DMS153 treated with DMSO at 0.1 percent for 48 hours (cell line): ENCODE measurements around the gene ERC2.

Source experiments
- DNase-seq: peaks from one replicate; lab custom pipeline; 2025; ENCODE audit not compliant: unreplicated experiment; lab: John Stamatoyannopoulos, UW

The ERC2 gene

DNA sequence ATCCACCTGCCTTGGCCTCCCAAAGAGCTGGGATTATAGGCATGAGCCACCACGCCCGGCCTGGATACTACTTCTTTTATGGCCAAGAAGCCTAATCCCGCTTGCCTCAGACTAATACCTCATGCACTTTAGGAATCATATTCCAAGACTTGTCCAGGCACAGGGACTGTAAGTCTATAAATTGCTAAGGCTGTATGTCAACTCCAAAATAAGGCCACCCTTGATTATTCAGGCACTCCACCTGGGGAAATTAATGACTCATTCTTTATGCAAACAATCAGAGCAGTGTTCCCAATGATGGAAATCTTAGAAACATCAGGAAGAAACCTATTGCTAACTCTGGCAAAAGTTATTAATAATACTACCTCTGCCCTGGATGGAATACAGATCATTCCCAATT lies 98.4 kb downstream of the ERC2 start:
- no peak for DNase-seq

DNA sequence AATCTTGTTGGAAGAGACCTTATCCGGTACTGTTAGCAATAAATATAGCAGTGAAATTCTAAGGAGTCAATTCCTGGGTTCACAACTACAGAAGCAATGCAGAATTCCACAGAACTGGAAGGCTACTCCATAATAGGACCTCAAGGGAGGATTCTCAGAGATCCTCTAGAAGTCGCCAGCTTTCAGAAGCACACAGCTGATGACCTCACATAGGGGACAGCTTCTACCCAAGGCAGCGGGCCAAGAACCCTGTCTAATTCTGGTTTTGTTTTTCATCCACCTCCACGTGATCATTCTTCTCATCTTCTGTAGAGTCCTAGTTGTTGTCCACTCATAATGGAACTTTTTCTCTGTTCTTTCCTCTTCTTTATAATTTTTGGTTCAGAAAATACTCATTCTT lies 99.4 kb downstream of the ERC2 start:
- DNase-seq: no peak

DNA sequence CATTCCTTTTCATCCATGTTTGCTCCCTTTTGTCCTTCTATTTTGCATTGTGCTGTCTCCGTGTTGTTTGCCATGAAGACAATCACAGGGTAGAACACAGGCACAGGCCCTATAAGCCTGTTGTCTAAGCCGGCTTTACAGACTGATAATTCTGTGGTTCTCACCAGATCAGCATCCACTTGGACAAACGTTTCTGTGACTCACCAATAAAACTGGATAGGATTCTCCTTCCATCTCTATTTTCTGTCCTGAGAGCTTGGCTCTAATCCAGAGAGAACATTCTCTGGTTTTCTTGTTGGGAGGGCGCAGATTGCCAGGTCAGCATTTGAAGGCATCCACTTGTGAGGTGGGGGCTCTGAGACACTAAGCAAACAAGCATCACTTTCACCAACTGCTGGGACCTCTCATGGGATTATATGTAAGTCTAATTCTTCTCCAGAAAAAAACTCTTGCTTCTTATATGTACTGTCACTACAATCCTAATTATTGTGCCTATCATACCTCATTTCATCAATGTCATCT lies 101.6 kb downstream of the ERC2 start:
- DNase-seq: no peak

DNA sequence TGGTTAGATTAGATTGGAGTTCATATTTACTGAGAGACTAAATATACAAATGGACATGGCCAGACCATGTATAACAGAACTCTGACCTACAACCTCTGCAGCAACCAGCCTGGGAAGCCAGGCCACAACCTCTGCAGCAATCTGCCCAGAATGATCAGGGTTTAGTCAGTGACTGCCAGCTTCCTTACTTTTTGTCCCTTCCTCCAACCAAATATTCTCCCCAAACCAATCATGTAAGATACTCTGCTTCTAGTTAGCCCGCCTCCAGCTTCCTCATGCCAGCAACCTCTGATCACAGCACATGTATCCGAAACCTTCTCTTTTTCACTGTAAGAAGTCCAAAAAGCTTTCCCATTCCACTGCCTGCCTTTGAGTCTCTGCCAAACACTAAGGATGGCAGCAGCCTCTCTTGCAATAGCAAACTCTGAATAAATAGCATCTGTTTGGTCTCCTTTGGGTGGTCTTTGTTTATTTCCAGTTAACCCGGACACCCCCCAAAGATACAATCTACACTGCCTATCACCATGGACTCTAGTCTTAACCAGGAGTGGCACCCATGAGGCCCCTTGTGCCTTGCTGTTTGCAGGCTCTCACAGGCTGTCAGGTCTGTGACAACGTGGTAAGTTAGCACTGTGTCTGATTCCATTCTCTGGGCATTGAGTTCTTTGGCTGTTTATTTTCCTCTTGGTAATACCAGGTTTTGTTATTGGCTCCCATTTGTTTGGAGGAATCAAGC lies 102.2 kb downstream of the ERC2 start:
- DNase-seq: no peak

DNA sequence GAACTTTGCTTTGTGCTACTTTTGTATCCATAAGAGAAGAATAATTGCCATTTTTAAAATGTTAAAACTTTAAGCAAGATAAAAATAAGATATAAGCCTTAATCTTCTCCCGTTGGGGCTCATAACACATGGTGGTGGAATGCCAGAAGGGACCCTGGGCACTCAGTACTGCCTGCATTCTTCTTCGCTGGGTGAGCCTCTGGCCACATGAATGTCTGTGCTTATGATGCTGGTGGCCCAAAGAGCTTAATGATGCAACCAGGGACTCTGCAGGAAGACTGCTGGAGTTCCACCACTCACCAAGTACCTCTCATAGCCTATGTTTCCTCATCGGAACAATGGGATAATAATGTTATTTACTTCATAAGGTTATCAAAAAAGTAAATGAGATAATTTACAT lies 103.6 kb downstream of the ERC2 start:
- DNase-seq: no peak

DNA sequence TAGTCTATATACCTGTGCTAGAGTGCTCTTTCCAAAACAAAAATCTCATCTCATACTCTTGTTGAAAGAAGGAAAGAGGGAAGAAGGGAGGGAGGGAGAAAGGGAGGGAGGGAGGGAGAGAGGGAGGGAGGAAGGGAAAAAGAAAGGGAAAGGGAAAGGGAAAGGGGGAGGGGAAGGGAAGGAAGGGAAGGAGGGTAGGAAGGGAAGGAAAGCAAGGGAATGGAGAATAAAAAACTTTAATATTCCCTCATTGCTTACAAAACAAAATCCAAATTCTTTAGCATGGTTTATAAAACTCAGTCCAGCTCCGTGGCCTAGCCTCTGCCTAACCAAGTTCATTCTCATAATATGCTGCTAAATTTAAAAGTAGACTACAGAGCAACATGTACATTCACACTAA lies 104.5 kb downstream of the ERC2 start:
- no peak for DNase-seq

DNA sequence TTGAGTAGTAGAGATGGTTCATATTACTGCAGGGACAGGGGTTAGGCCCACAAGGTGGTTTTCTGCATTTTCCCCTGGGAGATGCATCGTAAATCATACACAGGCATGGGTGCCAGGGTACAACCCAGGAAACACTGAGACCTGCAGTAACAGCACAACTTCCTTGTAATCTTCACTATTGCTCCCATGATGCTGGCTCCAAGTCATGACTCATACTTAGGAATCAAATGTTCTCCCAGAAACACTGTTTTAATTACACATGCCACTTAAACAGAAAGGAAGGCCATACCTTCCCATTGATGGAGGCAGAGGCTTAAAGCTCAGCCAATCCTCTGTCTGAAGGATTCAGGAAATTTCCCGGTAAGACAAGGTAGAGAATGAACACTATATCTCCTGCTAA lies 106.5 kb downstream of the ERC2 start:
- no peak for DNase-seq

DNA sequence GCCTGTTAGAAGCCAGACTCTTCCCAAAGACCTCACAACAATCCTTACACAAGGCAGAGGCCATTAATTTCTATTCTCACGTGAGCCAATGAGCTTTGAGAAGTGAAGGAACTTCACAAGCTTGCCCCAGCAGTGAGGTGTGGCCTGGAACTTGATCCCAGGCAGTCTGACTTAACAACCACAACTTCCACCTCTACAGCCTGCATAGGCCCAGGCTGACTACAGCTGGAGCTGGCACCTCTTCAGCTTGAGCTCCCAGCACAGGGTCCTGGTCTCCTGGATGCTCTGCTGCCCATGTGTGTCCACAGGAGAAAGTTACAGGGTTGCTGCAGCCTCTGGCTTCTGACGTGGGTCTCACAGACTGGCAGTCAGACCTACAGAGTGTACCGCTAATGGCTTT lies 111.0 kb downstream of the ERC2 start:
- no peak for DNase-seq

DNA sequence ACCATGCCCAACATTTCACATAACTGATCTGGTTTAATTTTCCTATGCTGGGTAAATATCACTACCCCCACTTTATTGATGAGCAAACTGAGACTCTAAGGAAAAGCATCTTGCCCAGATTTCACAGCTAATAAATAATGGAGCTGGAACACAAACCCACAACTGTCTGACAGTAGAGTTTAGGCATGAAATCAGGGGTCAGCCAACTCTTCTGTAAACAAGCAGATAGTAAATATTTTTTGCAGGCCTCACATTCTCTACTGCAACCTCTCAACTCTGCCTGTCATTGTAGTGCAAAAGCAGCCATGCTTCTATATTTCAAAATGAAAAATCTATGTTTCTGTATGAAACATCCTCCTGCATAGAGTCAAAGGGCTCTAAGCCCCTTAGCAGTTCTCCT lies 111.5 kb downstream of the ERC2 start:
- DNase-seq: no peak

DNA sequence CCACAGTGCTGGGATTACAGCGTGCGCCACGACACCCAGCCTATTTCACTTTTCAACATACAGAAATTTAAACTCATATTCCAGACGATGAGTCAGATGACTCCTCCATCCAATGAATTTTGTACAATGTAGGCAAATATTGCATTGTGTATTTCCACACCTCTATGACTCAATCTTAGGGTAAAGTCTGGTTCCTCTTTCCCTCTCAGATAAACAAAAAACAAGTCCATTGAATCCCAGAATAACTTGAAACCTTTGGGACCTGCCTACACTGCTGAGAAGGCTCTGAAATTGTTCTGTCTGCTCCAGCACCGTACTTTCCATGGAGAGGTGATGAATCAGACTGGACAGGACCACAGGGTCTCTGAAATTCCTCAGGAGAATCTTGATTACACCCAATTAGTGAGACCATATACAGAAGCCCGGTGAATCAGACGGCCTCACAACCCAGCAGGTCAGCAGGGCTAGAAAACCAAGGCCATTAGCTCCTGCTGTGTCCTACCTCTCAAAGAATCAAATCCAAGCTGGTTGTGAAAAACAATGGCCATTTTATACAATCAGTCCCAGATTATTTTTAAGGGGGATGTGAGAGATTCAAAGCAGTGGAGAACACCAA lies 112.6 kb downstream of the ERC2 start:
- DNase-seq: no peak

DNA sequence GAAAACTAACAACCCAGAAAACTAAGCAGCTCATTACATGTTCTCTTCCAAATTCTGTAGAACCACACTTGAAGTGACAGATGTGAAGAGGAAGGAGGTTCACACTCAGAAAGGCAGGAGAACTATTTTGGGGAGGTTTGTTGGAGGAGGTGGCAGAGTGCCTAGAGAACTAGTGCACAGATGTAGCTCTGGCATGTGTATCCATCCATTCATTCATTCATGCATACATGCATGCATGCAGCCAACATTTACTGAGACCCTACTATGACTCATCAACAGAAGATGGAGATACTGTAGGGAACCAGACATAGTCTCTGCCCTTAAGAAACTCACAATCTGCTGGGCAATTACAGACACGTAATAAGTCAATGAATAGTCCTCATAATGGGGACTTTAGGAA lies 116.7 kb downstream of the ERC2 start:
- no peak for DNase-seq

DNA sequence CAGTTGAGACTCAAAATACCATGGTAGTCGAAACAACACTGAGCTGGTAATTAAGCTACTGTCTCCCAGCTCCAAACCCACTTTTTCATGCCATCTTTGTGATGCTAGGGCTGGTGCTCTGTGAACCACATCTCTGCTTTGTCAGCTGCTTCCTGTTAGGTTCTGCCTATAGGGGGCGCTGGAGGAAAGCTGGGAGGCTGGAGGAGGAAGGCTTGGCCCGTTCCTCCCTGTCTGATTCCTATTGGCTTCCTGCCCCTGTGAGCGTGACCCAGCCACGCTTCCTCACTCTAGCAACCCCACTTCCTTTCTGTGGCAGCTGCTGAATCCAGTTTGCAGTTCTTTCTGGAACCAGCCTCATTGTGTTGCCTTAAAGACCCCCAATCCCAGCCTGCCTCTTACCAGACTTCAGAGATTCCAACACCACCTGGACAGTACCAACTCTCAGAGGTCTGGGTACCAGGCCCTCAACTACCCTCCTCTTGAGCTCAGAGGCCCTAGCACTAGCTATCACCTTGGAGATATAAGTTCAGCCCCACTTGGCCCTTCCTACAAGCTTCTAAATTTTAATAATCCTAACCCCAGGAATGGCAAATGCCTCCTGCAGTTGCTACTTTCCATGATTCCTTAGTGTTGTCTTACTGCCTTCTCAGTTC lies 120.9 kb downstream of the ERC2 start:
- DNase-seq: no peak

DNA sequence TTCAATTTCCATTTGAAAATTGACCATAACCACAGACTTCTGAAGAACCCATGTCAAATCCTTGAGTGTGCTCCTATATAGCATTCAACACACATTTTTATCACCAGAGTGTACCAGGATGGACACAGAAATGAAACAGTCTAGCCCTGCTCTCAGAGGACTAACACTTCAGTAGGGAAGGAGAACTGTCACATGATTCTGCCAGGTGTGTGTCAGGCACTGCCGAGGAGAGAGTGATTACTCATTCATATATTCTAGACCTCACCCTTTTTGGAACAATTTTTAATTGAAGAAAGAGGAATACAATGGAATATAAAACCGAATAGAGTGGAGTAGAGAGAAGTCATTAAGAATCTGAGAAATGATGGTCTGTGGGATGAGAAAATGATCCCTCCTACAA lies 125.8 kb downstream of the ERC2 start:
- no peak for DNase-seq

DNA sequence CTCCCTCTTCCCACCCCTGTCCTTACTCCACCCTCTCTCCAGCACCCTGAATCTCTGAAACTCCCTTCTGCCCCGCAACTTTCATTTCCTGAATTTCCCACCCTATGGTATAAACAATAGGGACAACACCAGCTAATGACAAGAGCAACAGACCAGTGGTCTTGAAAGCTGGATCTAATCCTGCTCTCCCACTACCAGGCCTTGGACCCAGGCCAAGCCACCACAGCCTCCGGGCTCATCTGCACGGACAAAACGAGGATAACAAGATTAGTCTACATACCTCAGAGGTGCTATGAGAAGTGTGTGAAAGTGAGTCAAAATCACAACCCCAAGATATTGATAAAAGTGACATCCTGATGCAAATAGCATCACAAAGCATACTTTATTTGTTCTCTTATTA lies 128.6 kb downstream of the ERC2 start:
- DNase-seq: no peak

DNA sequence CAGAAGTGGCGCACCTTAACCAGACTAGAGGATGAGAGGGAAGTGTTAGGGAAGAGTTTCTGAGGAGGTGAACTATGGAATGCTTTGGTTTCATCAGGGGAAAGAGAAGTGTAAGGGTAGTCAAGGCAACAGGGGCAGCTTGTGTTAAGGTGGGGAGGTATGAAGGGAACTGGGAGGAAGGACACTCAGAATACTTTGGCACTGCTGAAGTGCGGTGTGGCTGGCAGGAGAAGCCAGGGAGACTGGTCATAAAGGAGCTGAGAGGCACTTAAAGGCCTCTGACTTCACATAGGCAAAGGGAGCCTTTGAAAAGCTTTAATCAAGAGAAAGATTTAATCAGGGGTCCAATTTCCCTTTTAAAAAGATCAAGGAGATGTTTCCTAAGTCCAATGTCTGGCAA lies 129.0 kb downstream of the ERC2 start:
- no peak for DNase-seq

DNA sequence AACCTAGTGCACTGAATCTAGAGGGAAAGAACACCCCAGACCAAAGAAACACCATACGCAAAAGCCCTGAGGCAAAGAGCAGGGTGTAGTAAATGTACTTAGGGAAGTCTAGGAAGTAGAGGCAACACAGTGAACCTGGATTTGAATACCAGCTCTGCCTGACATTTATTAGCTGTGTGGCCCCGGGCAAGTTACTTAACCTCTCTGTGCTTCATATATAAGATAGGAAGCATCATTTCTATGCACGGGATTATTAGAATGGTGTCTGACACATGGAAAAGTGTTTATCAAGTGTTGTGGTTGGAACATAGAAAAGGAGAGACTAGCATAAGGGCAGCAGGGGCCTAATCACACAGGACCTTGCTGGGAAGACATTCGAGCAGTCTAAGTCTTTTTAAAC lies 132.2 kb downstream of the ERC2 start:
- DNase-seq: no peak

DNA sequence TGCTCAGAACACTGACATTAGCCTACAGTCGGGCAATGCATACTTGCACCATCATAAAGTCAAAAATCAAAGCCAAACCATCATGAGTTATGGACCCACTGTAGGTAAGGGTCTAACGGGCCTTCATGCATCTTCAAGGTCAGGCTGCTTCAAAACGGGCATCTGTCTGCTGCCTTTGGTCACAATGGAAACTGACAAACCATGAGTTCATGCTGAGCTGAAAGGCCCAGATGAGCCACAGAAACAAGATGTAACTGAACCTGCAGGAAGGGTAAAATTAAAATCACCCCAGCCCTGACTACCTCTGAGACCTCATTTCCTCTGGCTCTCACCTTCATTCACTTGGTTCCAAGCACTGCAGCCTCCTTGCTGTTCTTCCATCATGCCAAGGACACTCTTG lies 143.8 kb downstream of the ERC2 start:
- DNase-seq: no peak

DNA sequence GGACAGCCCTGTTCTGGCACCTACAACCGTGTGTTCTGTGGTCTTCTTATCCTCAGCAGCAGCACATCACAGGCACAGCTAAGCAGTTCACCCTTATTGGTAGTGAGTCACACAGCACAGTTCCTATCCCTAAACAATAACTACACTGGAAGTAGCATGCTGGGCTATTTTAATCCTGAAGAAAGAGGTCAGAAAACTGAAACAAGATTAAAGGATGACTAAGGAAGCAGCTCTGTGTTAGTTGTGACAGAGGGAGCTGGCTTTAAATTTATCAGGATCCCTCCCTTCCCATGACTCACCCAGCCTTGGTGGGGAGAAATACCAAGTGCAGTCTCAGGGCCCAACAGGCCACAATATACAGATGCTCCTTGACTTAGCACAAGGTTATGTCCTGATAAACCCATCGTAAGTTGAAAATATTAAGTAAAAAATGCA lies 144.3 kb downstream of the ERC2 start:
- no peak for DNase-seq

DNA sequence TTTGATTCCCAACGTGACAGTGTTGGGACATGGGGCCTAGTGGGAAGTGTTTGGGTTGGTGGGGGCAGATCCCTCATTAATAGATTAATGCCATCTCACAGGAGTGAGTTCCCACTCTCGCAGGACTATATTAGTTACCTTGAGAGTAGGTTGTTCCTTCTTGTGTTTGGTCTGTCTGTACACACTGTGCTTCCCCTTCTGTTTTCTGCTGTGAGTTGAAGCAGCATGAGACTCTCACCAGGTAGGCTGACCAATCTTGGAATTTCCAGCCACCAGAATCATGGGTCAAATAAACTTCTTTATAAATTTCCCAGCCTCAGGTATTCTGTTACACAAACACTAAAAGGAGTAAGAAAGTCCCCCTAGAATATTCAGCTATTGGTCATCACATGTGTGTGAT lies 145.4 kb downstream of the ERC2 start:
- no peak for DNase-seq

DNA sequence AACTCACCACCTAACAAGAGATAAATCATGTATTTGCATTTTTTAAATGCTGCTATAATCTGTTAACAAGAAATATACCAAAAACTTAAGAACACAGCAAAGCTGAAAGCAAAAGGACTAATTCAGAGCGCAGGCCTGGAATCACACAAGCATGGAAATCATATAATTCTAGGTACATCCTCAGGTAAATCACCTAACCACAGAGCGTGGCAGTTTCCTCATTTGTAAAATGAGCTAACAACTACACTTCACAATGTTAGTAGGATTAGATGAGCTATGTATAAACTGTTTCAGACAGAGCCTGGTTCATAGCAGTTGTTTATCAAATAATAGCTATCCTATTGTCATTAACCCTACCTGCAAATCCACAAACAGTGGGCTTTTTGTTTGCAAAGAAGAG lies 146.4 kb downstream of the ERC2 start:
- DNase-seq: no peak

DNA sequence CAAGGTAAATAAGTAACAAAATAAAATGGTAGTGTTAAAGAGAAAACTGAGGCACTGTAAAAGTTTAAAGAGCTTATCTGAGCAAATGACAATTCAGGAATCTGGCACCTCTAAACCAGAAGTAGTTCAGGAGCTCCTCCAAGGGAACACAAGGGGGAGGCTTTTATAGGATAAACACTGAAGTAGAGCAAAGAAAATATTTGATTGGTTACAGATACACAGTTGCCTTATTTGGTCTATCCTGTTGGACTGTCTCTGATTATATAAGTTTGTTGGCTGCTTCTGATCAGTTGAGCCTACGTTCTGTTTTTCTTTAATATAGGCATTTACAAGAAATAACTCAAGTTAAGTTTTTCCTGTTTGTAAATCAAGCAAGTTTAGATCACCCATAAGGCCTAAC lies 146.9 kb downstream of the ERC2 start:
- DNase-seq: no peak

DNA sequence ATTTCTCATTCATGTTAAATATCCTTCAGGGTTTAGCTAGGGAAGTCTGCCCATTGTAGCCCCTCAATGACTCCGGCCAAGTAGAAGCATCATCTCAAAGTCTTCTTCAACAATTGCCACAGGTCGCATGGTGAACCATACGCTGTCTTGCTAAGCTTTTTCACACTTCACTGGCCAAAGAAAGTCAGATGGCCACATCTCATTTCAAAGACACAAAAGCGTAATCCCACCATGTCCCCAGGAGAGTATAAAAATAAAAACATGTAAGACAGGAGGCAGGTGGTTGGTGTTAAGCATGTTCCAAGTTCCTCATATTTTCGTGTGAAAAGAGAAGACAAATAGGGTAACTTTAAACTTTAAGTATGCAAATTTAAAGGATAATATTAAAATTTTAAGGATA lies 147.4 kb downstream of the ERC2 start:
- DNase-seq: no peak
